Ovary (tissue), 9 donors: ENCODE data around the gene FADS2. TPM values are rescaled to one million over a fixed set of nuclear protein-coding genes. Genes with fewer than 3 reads are reported as not detected.

Experiments used
- DNase-seq, 5 donors: peaks; one replicate each; pipeline ENCODE4 v3.0.0-alpha.2; 2019 to 2020
- H3K27ac ChIP-seq, 2 donors: fragments of 200-600 bp; one replicate each; pipeline versions ENCODE4 v1.5.1 to v1.8.0; 2019 to 2022
- H3K27me3 ChIP-seq: fragments of 200-600 bp; one replicate; pipeline ENCODE4 v1.8.0; 2022
- H3K36me3 ChIP-seq: fragments of 200-600 bp; sonication (generic); one replicate; pipeline ENCODE4 v1.5.1; 2019
- H3K4me1 ChIP-seq: one replicate; pipeline ENCODE4 v1.8.1; 2013; ENCODE audit warnings: mild to moderate bottlenecking, moderate library complexity; ENCODE audit not compliant: insufficient read depth
- H3K4me3 ChIP-seq: fragments of 200-600 bp; sonication (generic); one replicate; pipeline ENCODE4 v1.5.1; 2017
- H3K9me3 ChIP-seq, 2 donors: fragments of 200-600 bp in 1 of 2; sonication (generic) in 1 of 2; one replicate each; pipeline versions ENCODE4 v1.5.1 to v1.8.1; 2013 to 2019; ENCODE audit warnings: mild to moderate bottlenecking in 1 of 2, moderate library complexity in 1 of 2
- EP300 ChIP-seq: sonication (generic); formaldehyde crosslinking; IDR thresholded peaks from one replicate; pipeline ENCODE4 v1.6.1; 2017; ENCODE audit warnings: antibody characterized with exemption
- POLR2A ChIP-seq: fragments of 450-650 bp; IDR thresholded peaks from one replicate; pipeline ENCODE4 v1.6.1; 2017; ENCODE audit warnings: antibody characterized with exemption, mild to moderate bottlenecking, moderate library complexity
- WGBS, 3 donors: extraction: QIAGEN DNeasy Blood & Tissue Kit in 1 of 3; methylation state at CpG; one replicate each; pipeline versions ENCODE4 v1.1.5 to v1.1.7; 2013 to 2017; 5-methylcytosine and 5-hydroxymethylcytosine counted together
- intact Hi-C, 4 donors: fragments of 100-400 bp; cut with DNase I; formaldehyde crosslinking; loops; one replicate each; pipeline versions ENCODE4 v1.11.0 to v1.15.1; 2022 to 2023
- polyA plus RNA-seq, 2 donors: library from polyadenylated mRNA; stranded (reverse); fragments of 200-250 nt in 1 of 2; fragments of 350-450 nt in 1 of 2; fragmentation: Illumina TruSeq in 1 of 2; extraction: RNeasy Lipid Tissue Mini Kit (QIAGEN cat#74804) in 1 of 2; gene quantifications; one replicate each; pipeline ENCODE4 v1.2.3, GENCODE V29; 2013 to 2014
- total RNA-seq, 7 donors: library from RNA; depleted of rRNA in 2 of 7; stranded (reverse); fragments of >200 nt in 2 of 7; fragmentation: NEBNext Ultra II Directional in 3 of 7; extraction: Animal tissue kit (Norgen Biotek cat#: 25700) in 3 of 7; gene quantifications; one replicate each; pipeline versions ENCODE4 v1.1.0 to v1.2.4, GENCODE V29; 2016 to 2023
- TF ChIP-seq, protein P1 (sequence below), 3 donors: fragments of 450-650 bp in 2 of 3; fragments of 200-600 bp in 1 of 3; IDR thresholded peaks; one replicate each; pipeline versions ENCODE4 v1.5.1 to v1.8.0; 2016 to 2022; ENCODE audit warnings: antibody characterized with exemption in 3 of 3, mild to moderate bottlenecking in 1 of 3
- donor health status: DM: no; HTN: no; CAD: no; lungs with moderate emphysema.
- donor health status: DM: no; HTN: no; CAD: no.
- donor health status: Bipolar disorder and iron deficiency.
- donor health status: DM: yes; HTN: yes; CAD: no.
- donor health status: DM: no; HTN: no; CAD: no.
- donor health status: DM: yes; HTN: yes; CAD: no.

The FADS2 gene
- total and polyA plus RNA-seq, 9 donors, result 6.3 to 298 (median 26.2) TPM

DNA sequence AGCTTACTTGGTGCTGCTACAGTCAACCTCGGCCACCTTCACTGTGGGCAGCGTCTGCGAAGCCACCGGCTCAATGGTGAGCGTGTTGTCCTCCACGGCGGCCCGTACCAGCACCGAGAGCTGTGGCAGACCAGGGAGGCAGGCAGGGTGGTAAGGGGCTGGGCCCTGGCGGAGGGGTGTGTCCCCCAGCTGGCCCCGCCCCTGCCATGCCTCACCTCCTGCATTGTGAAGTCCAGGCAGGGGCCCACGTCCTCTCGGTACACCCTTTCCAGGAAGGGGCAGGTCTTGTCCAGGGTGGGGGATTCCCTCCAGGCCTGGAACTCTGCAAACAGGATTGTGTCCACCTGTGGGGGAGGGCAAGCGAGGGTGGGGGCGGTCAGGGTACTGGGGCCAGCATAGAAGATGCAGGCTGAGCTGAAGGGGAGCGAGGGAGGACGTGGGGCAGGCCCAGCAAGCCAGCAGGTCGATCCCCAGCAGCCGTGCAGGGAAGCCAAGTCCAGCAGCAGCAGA, 76.5 kb downstream of the FADS2 start:
- H3K4me1 ChIP-seq, result peaks cover 14% of the 10 kb centered on the region
- no peak for DNase-seq
- H3K27ac ChIP-seq, result no peak overlapping the region
- H3K4me3 ChIP-seq, result no peak overlapping the region
- H3K36me3 ChIP-seq, result no peaks in the 10 kb centered on the region
- TF ChIP-seq POLR2A (no peak), EP300 (no peak)
- TF ChIP-seq, protein P1, sequence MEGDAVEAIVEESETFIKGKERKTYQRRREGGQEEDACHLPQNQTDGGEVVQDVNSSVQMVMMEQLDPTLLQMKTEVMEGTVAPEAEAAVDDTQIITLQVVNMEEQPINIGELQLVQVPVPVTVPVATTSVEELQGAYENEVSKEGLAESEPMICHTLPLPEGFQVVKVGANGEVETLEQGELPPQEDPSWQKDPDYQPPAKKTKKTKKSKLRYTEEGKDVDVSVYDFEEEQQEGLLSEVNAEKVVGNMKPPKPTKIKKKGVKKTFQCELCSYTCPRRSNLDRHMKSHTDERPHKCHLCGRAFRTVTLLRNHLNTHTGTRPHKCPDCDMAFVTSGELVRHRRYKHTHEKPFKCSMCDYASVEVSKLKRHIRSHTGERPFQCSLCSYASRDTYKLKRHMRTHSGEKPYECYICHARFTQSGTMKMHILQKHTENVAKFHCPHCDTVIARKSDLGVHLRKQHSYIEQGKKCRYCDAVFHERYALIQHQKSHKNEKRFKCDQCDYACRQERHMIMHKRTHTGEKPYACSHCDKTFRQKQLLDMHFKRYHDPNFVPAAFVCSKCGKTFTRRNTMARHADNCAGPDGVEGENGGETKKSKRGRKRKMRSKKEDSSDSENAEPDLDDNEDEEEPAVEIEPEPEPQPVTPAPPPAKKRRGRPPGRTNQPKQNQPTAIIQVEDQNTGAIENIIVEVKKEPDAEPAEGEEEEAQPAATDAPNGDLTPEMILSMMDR (IDR thresholded peaks at IDR 0.05), result no peak
- no peaks in the 10 kb centered on the region for H3K9me3 ChIP-seq
- WGBS, 3 donors, result 75 to 79% (median 75%) methylated on average over 18 to 19 of the region's 19 CpGs
- H3K27me3 ChIP-seq, result no peaks in the 10 kb centered on the region
- intact Hi-C loops, result no loop called here

DNA sequence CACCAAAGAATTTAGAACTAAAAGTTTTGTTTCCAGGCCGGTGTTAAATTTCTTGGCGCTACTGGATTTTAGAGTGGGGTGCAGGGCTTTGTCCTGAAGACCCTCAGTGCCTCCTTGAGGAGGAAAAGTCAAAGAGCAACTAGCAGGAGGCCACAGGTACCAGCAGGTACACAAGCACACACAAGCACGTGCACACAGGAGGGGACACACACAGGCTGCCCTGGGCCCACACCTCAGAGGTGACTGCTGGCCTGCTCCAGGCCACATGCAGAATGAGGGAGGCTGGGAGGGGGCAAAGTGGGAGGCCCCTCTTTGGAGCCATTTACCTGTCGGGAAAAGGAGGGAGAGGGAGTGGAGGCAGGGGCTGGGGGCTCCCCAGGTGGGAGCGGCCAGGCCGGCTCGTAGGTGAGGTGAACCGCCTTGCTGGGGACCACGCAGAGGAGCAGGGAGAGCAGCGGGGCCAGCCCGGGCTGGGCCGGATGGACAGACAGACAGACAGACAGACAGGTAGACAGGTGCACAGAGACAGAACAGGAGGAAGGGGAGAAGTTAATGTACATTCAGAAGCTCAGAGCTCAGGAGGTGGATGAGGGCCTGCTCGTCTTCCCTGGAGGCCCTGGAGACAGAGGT, 77.1 kb downstream of the FADS2 start:
- DNase-seq, result no peak
- TF ChIP-seq EP300, result no peak
- TF ChIP-seq POLR2A, result no peak
- TF ChIP-seq, protein P1 (IDR thresholded peaks at IDR 0.05), result no peak
- H3K9me3 ChIP-seq, result no peaks in the 10 kb centered on the region
- 88 to 89% (median 88%) methylated on average over 13 of the region's 13 CpGs for WGBS, 3 donors
- peak overlapping the region in 1 of 2 donors; percentile 1 for H3K27ac ChIP-seq
- H3K27me3 ChIP-seq, result no peaks in the 10 kb centered on the region
- H3K4me3 ChIP-seq, result no peak overlapping the region
- H3K36me3 ChIP-seq, result no peaks in the 10 kb centered on the region
- intact Hi-C loops, result no loop called here
- H3K4me1 ChIP-seq, result peaks cover 18% of the 10 kb centered on the region

DNA sequence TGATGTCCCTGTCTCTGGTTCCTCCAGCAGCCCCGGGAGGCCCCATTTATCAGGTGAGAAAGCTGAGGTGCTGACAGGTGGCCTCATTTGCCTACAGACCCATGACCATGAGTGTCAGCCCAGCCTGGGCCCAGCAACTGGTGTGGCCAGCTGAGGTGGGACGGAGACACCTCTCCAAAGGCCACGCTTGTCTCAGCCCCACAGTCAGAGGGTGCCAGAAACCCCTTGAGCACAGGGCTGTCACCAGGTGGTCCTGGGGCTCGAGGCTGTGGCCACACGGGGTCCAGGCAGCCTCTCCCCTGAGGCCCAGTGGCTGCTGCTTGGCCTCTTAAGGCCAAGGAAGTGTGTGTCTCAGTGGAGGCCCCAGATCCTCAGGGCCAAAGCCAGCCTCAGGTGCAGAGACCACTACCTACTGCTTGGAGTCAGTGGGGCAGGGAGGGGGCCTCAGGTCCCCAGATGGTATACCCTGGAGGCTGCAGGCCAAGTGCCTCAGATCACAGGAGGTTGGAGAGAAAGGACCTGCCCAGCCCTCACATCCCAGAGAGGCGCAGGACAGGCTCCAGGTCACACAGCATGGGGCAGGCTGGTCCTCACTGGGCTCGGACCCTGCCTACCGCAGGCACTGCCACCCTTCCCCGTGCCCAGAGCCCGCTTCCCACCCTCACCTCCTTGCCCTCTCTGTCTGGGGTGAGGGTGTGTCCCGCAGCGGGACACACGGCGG, 77.9 kb downstream of the FADS2 start:
- DNase-seq, result no peak
- H3K4me3 ChIP-seq, result no peak overlapping the region
- peaks cover 26% of the 10 kb centered on the region for H3K4me1 ChIP-seq
- WGBS, 3 donors, result 88 to 89% (median 88%) methylated on average over 14 of the region's 14 CpGs
- TF ChIP-seq EP300 (no peak), POLR2A (no peak)
- TF ChIP-seq, protein P1 (IDR thresholded peaks at IDR 0.05), result no peak
- intact Hi-C loops, result no loop called here
- no peaks in the 10 kb centered on the region for H3K27me3 ChIP-seq
- H3K9me3 ChIP-seq, result no peaks in the 10 kb centered on the region
- no peaks in the 10 kb centered on the region for H3K36me3 ChIP-seq
- H3K27ac ChIP-seq, result peak overlapping the region in 1 of 2 donors; percentile 1

DNA sequence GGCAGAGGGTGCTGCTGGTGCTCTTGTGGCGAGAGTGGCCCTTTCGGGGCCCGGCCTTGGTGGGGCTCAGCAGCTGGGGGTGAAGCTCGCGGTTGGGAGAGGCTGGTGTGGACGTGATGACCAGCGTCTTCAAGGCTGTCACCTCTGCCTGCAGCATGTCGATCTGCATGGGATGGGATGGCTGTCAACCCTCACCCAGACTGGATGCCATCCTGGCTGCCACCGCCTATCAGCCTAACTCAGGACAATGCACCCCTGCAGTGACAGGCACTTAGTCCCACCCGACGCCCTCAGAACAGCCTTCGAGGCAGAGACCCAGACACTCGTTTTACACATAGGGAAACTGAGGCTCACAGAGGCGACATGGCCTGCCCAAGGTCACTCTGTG, 78.4 kb downstream of the FADS2 start:
- intact Hi-C loops, result no loop called here
- TF ChIP-seq POLR2A (no peak), EP300 (no peak)
- TF ChIP-seq, protein P1 (IDR thresholded peaks at IDR 0.05), result no peak
- WGBS, 3 donors, result 86 to 90% (median 89%) methylated on average over 14 of the region's 14 CpGs

More for the DNA sequence above, 78.4 kb downstream of the FADS2 start:
- Histone ChIP-seq H3K36me3 (no peaks in the 10 kb centered on the region), H3K27me3 (no peaks in the 10 kb centered on the region), H3K27ac (no peak overlapping the region), H3K4me1 (peaks cover 31% of the 10 kb centered on the region), H3K4me3 (no peak overlapping the region), H3K9me3 (no peaks in the 10 kb centered on the region)
- DNase-seq, result no peak
